Activated CD8-positive, alpha-beta memory T cell treated with anti-CD3 and anti-CD28 coated beads, Interleukin-2, amount 50 U/mL, for 24 hours (primary cell): ENCODE measurements around the gene C20orf141.
"Not testable (repeated sequence)": the region's sequence is repeated elsewhere in the genome, so short reads cannot be mapped to it uniquely, and the experiment has no call there.

Experiments used
- DNase-seq: peaks from one replicate; pipeline ENCODE4 v3.0.0-alpha.2; 2020; ENCODE audit errors: extremely low read depth

Gene C20orf141

GRCh38 chr20:2799688-2800520 is 14.9 kb upstream of the C20orf141 start:
- no peak for DNase-seq

DNA sequence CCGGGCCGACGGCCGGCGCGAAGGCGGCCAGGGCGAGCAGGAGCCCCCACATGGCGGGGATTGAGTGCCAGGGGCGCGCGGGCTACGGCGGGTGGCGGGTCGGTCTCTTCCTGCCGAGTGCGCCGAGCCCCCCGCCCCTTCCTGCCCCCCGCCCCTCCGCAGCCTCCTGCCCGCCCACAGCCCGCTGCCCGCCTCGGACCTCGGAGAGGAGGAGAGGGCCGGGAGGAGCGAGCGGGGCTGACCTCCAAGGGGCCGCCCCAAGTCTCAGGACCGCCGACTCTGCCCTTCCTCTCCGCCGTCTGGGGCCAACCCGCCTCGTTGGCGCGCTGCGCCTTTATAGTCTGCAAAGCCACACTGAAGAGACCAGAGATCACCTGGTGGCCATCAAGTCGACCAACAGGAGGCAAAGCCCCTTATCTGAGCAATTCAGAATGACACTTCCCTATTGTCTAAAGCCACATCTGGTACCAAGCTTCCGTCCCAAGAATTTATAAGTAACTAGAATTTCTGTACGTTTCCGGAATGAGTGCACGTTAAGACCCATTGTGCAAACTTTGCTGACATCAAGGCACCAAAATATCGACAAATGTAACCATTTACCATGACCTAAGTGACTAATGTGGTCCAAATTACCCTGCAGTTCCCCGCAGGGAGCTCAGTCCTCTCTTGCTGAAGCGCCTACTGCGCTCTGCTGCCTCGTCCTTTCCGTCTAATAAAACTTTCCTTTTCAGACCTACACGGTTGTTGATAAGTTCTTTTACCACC is 14.1 kb upstream of the C20orf141 start, which contains the start of gene CPXM1:
TSS of gene CPXM1 (minus strand) at position 107 of the 765 bp plus-strand sequence. CDS start at position 52, 55 bp downstream.
- no peak for DNase-seq

DNA sequence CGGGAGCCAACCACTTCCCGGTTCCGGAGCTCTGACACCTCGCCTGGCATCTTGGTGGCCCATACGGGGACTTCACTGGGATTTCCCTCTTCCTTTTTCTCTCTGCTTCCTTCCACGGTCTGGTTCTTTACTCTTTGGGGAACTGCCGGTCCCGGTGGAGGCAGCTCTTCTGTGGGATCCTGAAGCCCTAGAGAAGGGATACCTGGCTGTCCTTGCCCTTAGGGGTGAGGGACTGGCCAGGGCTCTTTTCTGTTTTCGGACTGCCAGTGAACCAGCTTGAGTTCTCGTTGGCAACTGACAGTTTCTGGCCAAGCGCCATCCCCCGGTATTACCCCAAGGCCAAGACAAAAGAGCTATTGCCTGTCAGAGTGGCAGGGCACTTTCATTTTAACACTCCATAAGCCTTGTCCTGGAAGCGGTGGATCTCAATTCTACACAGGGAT is 13.5 kb upstream of the C20orf141 start:
- no peak for DNase-seq

DNA sequence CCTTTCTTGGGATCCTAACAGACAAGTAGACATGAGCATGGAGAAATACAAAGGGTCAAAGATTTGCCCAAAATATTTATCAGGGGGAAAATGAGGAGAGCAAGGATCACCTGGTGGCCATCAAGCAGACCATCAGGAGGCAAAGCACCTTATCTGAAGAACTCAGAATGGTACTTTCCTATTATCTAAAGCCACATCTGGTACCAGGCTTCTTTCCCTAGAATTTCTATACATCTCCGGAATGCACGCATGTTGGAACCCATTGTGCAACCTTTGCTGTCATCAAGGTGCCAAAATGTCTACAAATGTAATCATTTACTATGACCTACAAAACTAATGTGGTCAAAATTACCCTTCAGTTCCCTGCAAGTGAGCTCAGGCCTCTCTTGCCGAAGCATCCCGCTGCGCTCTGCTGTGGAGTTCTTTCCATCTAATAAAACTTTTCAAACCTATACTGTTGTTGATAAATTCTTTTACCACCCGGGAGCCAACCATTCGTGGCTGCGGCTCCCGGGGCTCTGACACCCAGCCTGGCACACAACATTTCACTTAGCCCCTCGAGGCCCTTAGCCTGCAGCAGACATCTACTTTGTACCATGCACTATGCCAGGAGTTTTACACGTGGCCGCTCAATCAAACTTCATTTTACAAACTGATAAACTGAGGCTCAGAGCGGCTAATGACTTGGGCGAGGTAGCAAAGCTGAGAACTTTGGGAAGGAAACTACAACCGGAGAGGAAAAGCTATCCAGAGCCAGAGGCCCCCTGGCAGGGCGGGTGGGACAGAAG is 10.6 kb upstream of the C20orf141 start:
- DNase-seq: no peak

DNA sequence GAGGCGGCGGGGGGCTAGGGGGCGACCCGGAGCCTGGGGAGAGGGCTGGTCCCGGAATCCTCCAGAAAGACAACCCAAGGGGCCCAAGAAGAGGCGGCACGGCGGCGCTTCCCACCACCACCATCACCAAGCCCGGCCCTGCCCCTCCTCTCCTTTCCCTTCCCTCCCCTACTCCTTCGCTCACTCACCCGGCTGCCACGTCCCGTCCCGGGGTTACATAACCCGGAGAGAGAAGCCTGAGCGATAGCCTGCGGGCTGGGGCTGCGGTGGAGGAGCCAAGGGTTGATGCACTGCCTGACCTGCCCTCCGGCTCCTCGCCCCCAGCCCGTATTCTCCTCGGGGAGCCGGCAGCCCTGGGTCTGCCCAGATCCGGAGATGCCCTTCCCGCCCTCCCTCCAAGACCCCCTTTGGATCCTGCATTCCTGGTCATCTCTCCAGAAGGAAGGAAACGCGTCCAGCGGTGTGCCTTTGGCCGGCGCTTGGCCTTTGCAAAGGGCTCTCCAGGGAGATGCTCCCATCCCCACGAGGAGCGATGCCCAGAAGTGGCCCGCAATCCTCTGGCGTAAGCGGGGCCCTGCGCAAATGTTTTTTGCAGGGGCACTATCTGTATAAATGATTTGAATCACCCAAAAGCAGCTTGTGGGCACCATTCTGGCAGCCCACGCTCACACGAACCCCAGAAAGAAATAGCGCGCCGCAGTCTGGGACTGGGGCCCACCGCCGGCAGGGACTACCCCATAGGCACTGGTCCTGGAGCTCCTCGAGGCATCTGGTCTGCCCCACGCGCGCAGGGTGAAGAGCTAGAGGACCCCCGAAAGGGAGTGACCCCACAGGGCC is 9.7 kb upstream of the C20orf141 start:
- no peak for DNase-seq

DNA sequence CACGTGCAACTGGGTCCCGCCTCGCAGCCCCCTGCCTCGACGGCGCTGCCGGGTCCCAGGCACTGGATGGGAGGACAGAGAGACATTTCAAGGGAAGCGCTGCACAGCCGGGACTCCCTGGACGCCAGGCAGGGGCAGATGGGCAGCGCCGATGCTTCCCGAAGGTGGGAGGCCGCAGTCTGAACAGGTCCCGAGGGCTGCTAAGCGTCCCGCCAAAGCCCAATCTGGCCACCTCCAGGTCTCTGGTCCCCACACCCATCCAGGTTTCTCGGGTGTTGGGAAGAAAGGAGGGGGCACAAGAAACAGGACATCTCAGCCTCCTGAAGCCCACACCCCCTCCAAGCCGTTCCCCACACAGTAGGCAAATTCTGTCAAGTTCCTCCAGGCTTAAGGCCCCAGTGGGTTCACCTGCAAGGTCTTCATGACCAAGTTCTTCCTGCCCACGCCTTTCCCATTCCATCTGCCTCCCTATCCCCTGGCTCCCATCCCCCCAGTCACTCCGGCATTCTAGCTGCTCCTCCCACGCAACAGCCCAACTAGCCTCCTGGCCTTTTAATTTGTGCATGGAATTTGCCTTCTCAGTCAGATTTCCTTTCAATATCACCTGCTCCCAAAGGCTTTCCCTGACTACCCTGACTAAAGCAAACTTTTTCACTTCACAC is 9.0 kb upstream of the C20orf141 start:
- DNase-seq: no peak

DNA sequence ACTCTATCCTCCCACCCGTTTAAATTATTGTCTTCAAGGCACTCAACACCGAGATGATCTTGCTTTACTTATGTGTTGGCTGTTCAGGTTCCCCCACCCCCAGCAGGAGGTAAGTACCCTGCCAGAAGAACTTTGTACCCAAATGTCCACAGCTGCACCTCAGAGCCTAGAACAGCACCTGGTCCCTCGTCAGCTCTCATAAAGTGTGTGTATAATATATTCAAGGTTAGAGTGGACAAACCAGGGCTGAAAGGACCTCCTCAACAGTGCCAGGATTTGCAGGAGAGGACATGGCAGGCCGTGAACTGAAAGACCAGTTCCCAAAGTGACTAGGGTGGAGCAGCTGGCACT is 8.5 kb upstream of the C20orf141 start:
- DNase-seq: no peak

DNA sequence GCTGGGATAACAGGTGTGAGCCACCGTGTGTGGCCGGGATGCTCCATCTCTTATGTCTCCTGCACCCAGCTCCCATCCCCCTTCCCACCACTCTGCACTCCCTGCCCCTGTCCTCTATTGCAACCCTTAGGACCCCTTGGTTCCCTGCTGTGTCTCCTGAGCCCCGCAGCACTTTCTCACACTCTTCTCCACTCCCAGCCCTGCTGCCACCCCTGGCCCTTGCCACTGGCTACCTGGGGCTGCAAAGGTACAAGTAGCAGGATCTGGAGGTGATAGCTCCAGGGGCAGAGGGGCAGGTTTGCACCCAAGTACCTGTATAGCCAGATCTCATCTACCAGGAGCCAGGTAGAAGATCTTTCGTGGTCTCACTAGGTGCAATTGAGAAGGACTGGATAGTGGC is 7.8 kb upstream of the C20orf141 start:
- DNase-seq: no peak

GRCh38 chr20:2807929-2808328 is 6.9 kb upstream of the C20orf141 start:
- not testable (repeated sequence) for DNase-seq

GRCh38 chr20:2809690-2810089 is 5.1 kb upstream of the C20orf141 start:
- no peak for DNase-seq

DNA sequence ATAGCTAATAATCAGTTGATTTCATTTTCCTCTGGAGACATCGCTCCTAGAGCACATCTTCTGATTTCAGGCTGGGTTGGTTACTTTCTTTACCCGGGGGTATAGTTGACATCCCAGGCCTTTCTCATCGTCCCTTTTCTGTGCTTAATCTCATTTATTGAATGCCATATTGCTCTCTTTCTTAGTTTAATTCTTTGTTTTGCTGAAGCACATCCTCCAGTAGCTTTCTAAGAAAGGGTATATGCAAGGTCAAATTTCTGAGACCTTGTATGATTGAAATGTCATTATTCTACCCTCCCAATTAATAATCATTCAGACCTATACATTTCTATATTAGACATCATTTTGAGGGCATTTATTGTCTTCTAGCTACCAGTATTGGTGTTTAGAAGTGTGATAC is 2.6 kb upstream of the C20orf141 start:
- DNase-seq: no peak

GRCh38 chr20:2814076-2814475 is 711 bp upstream of the C20orf141 start:
- no peak for DNase-seq

GRCh38 chr20:2815242-2815900 is 584 bp downstream of the C20orf141 start:
- DNase-seq: no peak

GRCh38 chr20:2816030-2816582 is 1.3 kb downstream of the C20orf141 start, which contains the start of gene TMEM239:
TSS of gene TMEM239 (plus strand) at chr20:2816364. CDS start at chr20:2816555, 191 bp downstream.
- no peak for DNase-seq

GRCh38 chr20:2816583-2817340 is 2.0 kb downstream of the C20orf141 start:
- DNase-seq: no peak

GRCh38 chr20:2817341-2817726 is 2.5 kb downstream of the C20orf141 start:
- no peak for DNase-seq

GRCh38 chr20:2817891-2818595 is 3.3 kb downstream of the C20orf141 start:
- no peak for DNase-seq
